Body of pancreas (tissue), 4 donors: Measurements from ENCODE around the gene ERC2. TPM values are rescaled to one million over a fixed set of nuclear protein-coding genes. Genes with fewer than 3 reads are reported as not detected.

Source experiments
- ATAC-seq: fragments of 150-250 bp; one replicate; pipeline ENCODE4 v1.9.1; 2016
- DNase-seq, 4 donors: peaks; one replicate each; pipeline ENCODE4 v3.0.0-alpha.2; 2019
- H3K27ac ChIP-seq, 4 donors: fragments of 200-600 bp; sonication (generic); 1 replicate in 3 of 4; 2 replicates in 1 of 4; pipeline versions ENCODE4 v1.5.1 to v1.6.1; 2016 to 2019; ENCODE audit warnings: mild to moderate bottlenecking in 1 of 4, mixed read lengths in 1 of 4, moderate library complexity in 1 of 4
- H3K27me3 ChIP-seq, 2 donors: fragments of 200-600 bp; sonication (generic); one replicate each; pipeline ENCODE4 v1.6.0; 2016; ENCODE audit warnings: mild to moderate bottlenecking in 1 of 2
- H3K36me3 ChIP-seq, 2 donors: fragments of 200-600 bp; sonication (generic); replicated peaks in 1 of 2; 2 replicates each; pipeline ENCODE4 v1.5.1; 2016; ENCODE audit warnings: low read depth in 2 of 2; ENCODE audit not compliant: insufficient read depth in 1 of 2
- H3K4me1 ChIP-seq: fragments of 200-600 bp; sonication (generic); one replicate; pipeline ENCODE4 v1.6.0; 2016
- H3K4me3 ChIP-seq, 2 donors: fragments of 200-600 bp; sonication (generic); 1 replicate in 1 of 2; 2 replicates in 1 of 2; pipeline ENCODE4 v1.5.1; 2016 to 2019
- H3K9me3 ChIP-seq, 3 donors: fragments of 200-600 bp; sonication (generic); 1 replicate in 2 of 3; 2 replicates in 1 of 3; pipeline ENCODE4 v1.5.1; 2016
- CTCF ChIP-seq, 7 experiments: fragments of 450-650 bp in 4 of 7; fragments of 200-600 bp in 3 of 7; sonication (generic) in 3 of 7; IDR thresholded peaks; one replicate each; pipeline ENCODE4 v1.5.1; 2016 to 2019; ENCODE audit warnings: antibody characterized with exemption in 7 of 7
- POLR2A ChIP-seq, 3 donors: fragments of 450-650 bp; IDR thresholded peaks; one replicate each; pipeline ENCODE4 v1.6.1; 2016; ENCODE audit warnings: antibody characterized with exemption in 3 of 3, mild to moderate bottlenecking in 2 of 3
- WGBS, 2 donors: methylation state at CpG; one replicate each; pipeline ENCODE4 v1.1.5; 2017; 5-methylcytosine and 5-hydroxymethylcytosine counted together
- intact Hi-C: fragments of 100-400 bp; cut with DNase I; formaldehyde crosslinking; loops from one replicate; pipeline ENCODE4 v1.15.1; 2023
- total RNA-seq, 2 donors: library from RNA; depleted of rRNA; stranded (reverse); fragments of >200 nt; gene quantifications; one replicate each; pipeline ENCODE4 v1.1.0, GENCODE V29; 2016

ERC2 gene
- total RNA-seq, 2 donors from 2014 or later: 4.0 to 4.7 TPM

- Histone ChIP-seq H3K9me3 (no peaks in the 10 kb centered on the region), H3K4me3 (no peak overlapping the region), H3K27me3 (no peaks in the 10 kb centered on the region), H3K36me3 (no peaks in the 10 kb centered on the region), H3K27ac (no peak overlapping the region), H3K4me1 (no peaks in the 10 kb centered on the region)
- DNase-seq: no peak
- no peak for ATAC-seq
- intact Hi-C loops: no loop called here
- 60 to 61% methylated on average over 3 of the region's 3 CpGs for WGBS, 2 donors
- TF ChIP-seq POLR2A (IDR thresholded peaks at IDR 0.05) (no peak), CTCF (IDR thresholded peaks at IDR 0.05) (no peak)
Observed at GRCh38 chr3:56132762-56133161, 335.5 kb downstream of the ERC2 start.

GRCh38 chr3:56131974-56132590, 336.2 kb downstream of the ERC2 start:
- Histone ChIP-seq H3K27ac (no peak overlapping the region), H3K4me3 (no peak overlapping the region), H3K4me1 (no peaks in the 10 kb centered on the region), H3K27me3 (no peaks in the 10 kb centered on the region), H3K36me3 (no peaks in the 10 kb centered on the region), H3K9me3 (no peaks in the 10 kb centered on the region)
- peak in 2 of 4 donors; percentile 6 to 19 for DNase-seq
- TF ChIP-seq POLR2A (IDR thresholded peaks at IDR 0.05): no peak
- intact Hi-C loops: no loop called here
- WGBS, 2 donors: 46% methylated on average over 3 of the region's 3 CpGs
- no peak for ATAC-seq

GRCh38 chr3:56130036-56130435, 338.2 kb downstream of the ERC2 start:
- DNase-seq: no peak
- intact Hi-C loops: no loop called here
- no peaks in the 10 kb centered on the region for H3K4me1 ChIP-seq
- TF ChIP-seq POLR2A (IDR thresholded peaks at IDR 0.05) (no peak), CTCF (IDR thresholded peaks at IDR 0.05) (no peak)
- H3K27me3 ChIP-seq: no peaks in the 10 kb centered on the region
- 67 to 88% methylated on average over 2 of the region's 2 CpGs for WGBS, 2 donors
- H3K9me3 ChIP-seq: no peaks in the 10 kb centered on the region
- no peak for ATAC-seq
- H3K36me3 ChIP-seq: no peaks in the 10 kb centered on the region
- H3K27ac ChIP-seq: no peak overlapping the region
- no peak overlapping the region for H3K4me3 ChIP-seq

- intact Hi-C loops: no loop called here
- H3K4me3 ChIP-seq: no peak overlapping the region
- H3K36me3 ChIP-seq: no peaks in the 10 kb centered on the region
- DNase-seq (no peak), ATAC-seq (no peak)
- TF ChIP-seq POLR2A (IDR thresholded peaks at IDR 0.05) (no peak), CTCF (IDR thresholded peaks at IDR 0.05) (no peak)
- H3K9me3 ChIP-seq: no peaks in the 10 kb centered on the region
- H3K27ac ChIP-seq: no peak overlapping the region
- no peaks in the 10 kb centered on the region for H3K27me3 ChIP-seq
- no peaks in the 10 kb centered on the region for H3K4me1 ChIP-seq
Observed at GRCh38 chr3:56126632-56127031, 341.6 kb downstream of the ERC2 start.

- Histone ChIP-seq H3K9me3 (no peaks in the 10 kb centered on the region), H3K4me1 (no peaks in the 10 kb centered on the region), H3K4me3 (no peak overlapping the region), H3K27ac (no peak overlapping the region), H3K36me3 (no peaks in the 10 kb centered on the region), H3K27me3 (no peaks in the 10 kb centered on the region)
- TF ChIP-seq CTCF (IDR thresholded peaks at IDR 0.05) (no peak), POLR2A (IDR thresholded peaks at IDR 0.05) (no peak)
- intact Hi-C loops: no loop called here
- peak in 2 of 4 donors; percentile 5 for DNase-seq
- no peak for ATAC-seq
- WGBS, 2 donors: 51 to 60% methylated on average over 5 of the region's 5 CpGs
Observed at GRCh38 chr3:56125358-56126005, 342.8 kb downstream of the ERC2 start.
